T-helper 22 cell (primary cell): ENCODE measurements around the gene CLEC2L.

Experiments used
- DNase-seq: peaks from one replicate; pipeline ENCODE4 v3.0.0-alpha.2; 2020; ENCODE audit warnings: low read depth

Gene CLEC2L

GRCh38 chr7:139575338-139575680 is 51.8 kb downstream of the CLEC2L start:
- DNase-seq, result no peak

GRCh38 chr7:139576179-139576973 is 52.9 kb downstream of the CLEC2L start:
- DNase-seq, result no peak

- no peak for DNase-seq
Measured at GRCh38 chr7:139580435-139580834, 57.0 kb downstream of the CLEC2L start.

GRCh38 chr7:139582130-139582650 is 58.7 kb downstream of the CLEC2L start:
- DNase-seq, result no peak

- DNase-seq, result no peak
Measured at GRCh38 chr7:139582671-139583155, 59.2 kb downstream of the CLEC2L start.

GRCh38 chr7:139583826-139584553 is 60.5 kb downstream of the CLEC2L start:
- no peak for DNase-seq

GRCh38 chr7:139585042-139585441 is 61.6 kb downstream of the CLEC2L start:
- no peak for DNase-seq

- no peak for DNase-seq
Measured at GRCh38 chr7:139586286-139586685, 62.8 kb downstream of the CLEC2L start.

GRCh38 chr7:139587535-139587934 is 64.0 kb downstream of the CLEC2L start:
- no peak for DNase-seq

GRCh38 chr7:139588632-139589031 is 65.1 kb downstream of the CLEC2L start:
- DNase-seq, result no peak

GRCh38 chr7:139589474-139589873 is 66.0 kb downstream of the CLEC2L start:
- no peak for DNase-seq

GRCh38 chr7:139591550-139592195 is 68.2 kb downstream of the CLEC2L start:
- no peak for DNase-seq

- no peak for DNase-seq
Measured at GRCh38 chr7:139592801-139593461, 69.4 kb downstream of the CLEC2L start.

- no peak for DNase-seq
Measured at GRCh38 chr7:139594090-139594489, 70.6 kb downstream of the CLEC2L start.
